Adrenal gland (tissue), 5 donors: Measurements from ENCODE around the gene RPL18.

ENCODE experiments used
- CTCF ChIP-seq, 6 experiments: fragments of 450-650 bp in 4 of 6; fragments of 200-600 bp in 2 of 6; sonication (generic) in 1 of 6; IDR thresholded peaks; 1 replicate in 5 of 6; 2 replicates in 1 of 6; pipeline versions ENCODE4 v1.5.1 to v1.8.0; 2016 to 2021; ENCODE audit warnings: antibody characterized with exemption in 6 of 6, mild to moderate bottlenecking in 2 of 6, moderate library complexity in 1 of 6
- POLR2A ChIP-seq, 2 donors: fragments of 450-650 bp; IDR thresholded peaks; one replicate each; pipeline ENCODE4 v1.6.1; 2017; ENCODE audit warnings: antibody characterized with exemption in 2 of 2, mild to moderate bottlenecking in 2 of 2, moderate library complexity in 1 of 2
- donor health status: DM: no; HTN: no; CAD: no.

- TF ChIP-seq CTCF (IDR thresholded peaks at IDR 0.05) (no peak), POLR2A (IDR thresholded peaks at IDR 0.05) (no peak)
These were observed 45.5 kb upstream of the RPL18 start for GRCh38 chr19:48664476-48664875.
